ENCODE results near the gene KRT79.

The KRT79 gene

GRCh38 chr12:52777566-52777965 is 56.5 kb downstream of the KRT79 start:
- no peak overlapping the region for H3K4me3 Mint-ChIP-seq
- no peaks in the 10 kb centered on the region for H3K9me3 Mint-ChIP-seq
- H3K27ac Mint-ChIP-seq, result no peak overlapping the region
- no peaks in the 10 kb centered on the region for H3K36me3 Mint-ChIP-seq (ENCODE audit: low read depth)
- H3K27me3 Mint-ChIP-seq (ENCODE audit: low read depth), result peaks cover 12% of the 10 kb centered on the region
- H3K4me1 Mint-ChIP-seq (ENCODE audit: low read depth), result no peaks in the 10 kb centered on the region

GRCh38 chr12:52776913-52777395 is 57.2 kb downstream of the KRT79 start, which contains the start of gene KRT76:
KRT76 (minus strand) TSS chr12:52777345; CDS start chr12:52777291, 54 bp downstream.
- no peak within 1 kb of the TSS for H3K4me3 Mint-ChIP-seq
- H3K27ac Mint-ChIP-seq, result no peak within 1 kb of the TSS
- H3K9me3 Mint-ChIP-seq, result no peaks in the 10 kb centered on the region
- H3K27me3 Mint-ChIP-seq (ENCODE audit: low read depth), result peaks cover 12% of the 10 kb centered on the region
- no peaks in the 10 kb centered on the region for H3K4me1 Mint-ChIP-seq (ENCODE audit: low read depth)
- no peaks in the 10 kb centered on the region for H3K36me3 Mint-ChIP-seq (ENCODE audit: low read depth)

GRCh38 chr12:52776435-52776834 is 57.7 kb downstream of the KRT79 start:
- H3K4me1 Mint-ChIP-seq (ENCODE audit: low read depth), result no peaks in the 10 kb centered on the region
- no peak overlapping the region for H3K4me3 Mint-ChIP-seq
- H3K27ac Mint-ChIP-seq, result no peak overlapping the region
- H3K9me3 Mint-ChIP-seq, result no peaks in the 10 kb centered on the region
- peaks cover 12% of the 10 kb centered on the region for H3K27me3 Mint-ChIP-seq (ENCODE audit: low read depth)
- H3K36me3 Mint-ChIP-seq (ENCODE audit: low read depth), result no peaks in the 10 kb centered on the region

- H3K27ac Mint-ChIP-seq, result no peak overlapping the region
Measured at GRCh38 chr12:52774629-52775250, 59.4 kb downstream of the KRT79 start.

GRCh38 chr12:52772772-52773171 is 61.3 kb downstream of the KRT79 start:
- Mint-ChIP-seq H3K9me3 (no peaks in the 10 kb centered on the region), H3K36me3 (ENCODE audit: low read depth) (no peaks in the 10 kb centered on the region), H3K4me3 (no peak overlapping the region), H3K27me3 (ENCODE audit: low read depth) (peaks cover 9% of the 10 kb centered on the region), H3K27ac (no peak overlapping the region), H3K4me1 (ENCODE audit: low read depth) (no peaks in the 10 kb centered on the region)

More at GRCh38 chr12:52774629-52775250, 59.4 kb downstream of the KRT79 start:
- Mint-ChIP-seq H3K9me3 (no peaks in the 10 kb centered on the region), H3K4me3 (no peak overlapping the region), H3K27me3 (ENCODE audit: low read depth) (peaks cover 12% of the 10 kb centered on the region), H3K4me1 (ENCODE audit: low read depth) (no peaks in the 10 kb centered on the region), H3K36me3 (ENCODE audit: low read depth) (no peaks in the 10 kb centered on the region)

- Mint-ChIP-seq H3K27me3 (ENCODE audit: low read depth) (peaks cover 9% of the 10 kb centered on the region), H3K4me3 (no peak overlapping the region), H3K4me1 (ENCODE audit: low read depth) (no peaks in the 10 kb centered on the region), H3K27ac (no peak overlapping the region), H3K36me3 (ENCODE audit: low read depth) (no peaks in the 10 kb centered on the region), H3K9me3 (no peaks in the 10 kb centered on the region)
Measured at GRCh38 chr12:52772188-52772587, 61.9 kb downstream of the KRT79 start.

GRCh38 chr12:52771505-52771904 is 62.6 kb downstream of the KRT79 start:
- Mint-ChIP-seq H3K4me3 (no peak overlapping the region), H3K27me3 (ENCODE audit: low read depth) (peaks cover 9% of the 10 kb centered on the region), H3K9me3 (no peaks in the 10 kb centered on the region), H3K4me1 (ENCODE audit: low read depth) (no peaks in the 10 kb centered on the region), H3K27ac (no peak overlapping the region), H3K36me3 (ENCODE audit: low read depth) (no peaks in the 10 kb centered on the region)
